Right cardiac atrium (tissue), 5 donors: Measurements from ENCODE around the gene CELF5. TPM values are rescaled to one million over a fixed set of nuclear protein-coding genes. Genes with fewer than 3 reads are reported as not detected.
"Not testable (repeated sequence)": the region's sequence is repeated elsewhere in the genome, so short reads cannot be mapped to it uniquely, and the experiment has no call there.

Experiments
- ATAC-seq, 2 donors: fragments of 200-7000 bp; cut with Tn5 transposase; one replicate each; pipeline versions ENCODE4 v1.8.0 to v1.9.1; 2020; ENCODE audit warnings: moderate library complexity in 2 of 2, mild to moderate bottlenecking in 1 of 2
- DNase-seq, 3 donors: peaks; one replicate each; pipeline ENCODE4 v3.0.0-alpha.2; 2020
- H3K27ac ChIP-seq: one replicate; pipeline ENCODE4 v1.5.1; 2013; ENCODE audit warnings: mild to moderate bottlenecking, low read length, control low read depth, moderate library complexity
- H3K27me3 ChIP-seq: one replicate; pipeline ENCODE4 v1.6.1; 2013; ENCODE audit not compliant: control insufficient read depth, insufficient read depth
- H3K4me1 ChIP-seq: one replicate; pipeline ENCODE4 v1.6.1; 2013; ENCODE audit warnings: low read length; ENCODE audit not compliant: control insufficient read depth, insufficient read depth
- H3K4me3 ChIP-seq: one replicate; pipeline ENCODE4 v1.5.1; 2013; ENCODE audit warnings: low read length, control low read depth
- H3K9me3 ChIP-seq: one replicate; pipeline ENCODE4 v1.6.1; 2013; ENCODE audit warnings: low read length; ENCODE audit not compliant: control insufficient read depth
- WGBS: extraction: QIAGEN DNeasy Blood & Tissue Kit; methylation state at CpG from one replicate; pipeline ENCODE4 v1.1.7; 2013; 5-methylcytosine and 5-hydroxymethylcytosine counted together
- intact Hi-C, 4 donors: fragments of 100-400 bp; cut with DNase I; formaldehyde crosslinking; loops; one replicate each; pipeline versions ENCODE4 v1.11.0 to v1.14.0; 2022 to 2023
- polyA plus RNA-seq: library from polyadenylated mRNA; stranded (reverse); fragments of 200-250 nt; gene quantifications from one replicate; pipeline ENCODE4 v1.2.3, GENCODE V29; 2013
- total RNA-seq, 4 donors: library from RNA; stranded (reverse); fragmentation: NEBNext Ultra II Directional; extraction: Animal tissue kit (Norgen Biotek cat#: 25700); gene quantifications; one replicate each; pipeline ENCODE4 v1.2.1, GENCODE V29; 2021
- donor health status: healthy with polysubstance abuse.
- donor health status: DM: no; HTN: yes; CAD: no.
- donor health status: DM: no; HTN: no; CAD: no.
- donor health status: DM: no; HTN: yes; CAD: no; lungs with severe emphysema.
- donor health status: DM: yes; HTN: yes; CAD: no.

The CELF5 gene
- total and polyA plus RNA-seq, 5 donors, result 0.14 to 0.20 TPM; not detected in 3

DNA sequence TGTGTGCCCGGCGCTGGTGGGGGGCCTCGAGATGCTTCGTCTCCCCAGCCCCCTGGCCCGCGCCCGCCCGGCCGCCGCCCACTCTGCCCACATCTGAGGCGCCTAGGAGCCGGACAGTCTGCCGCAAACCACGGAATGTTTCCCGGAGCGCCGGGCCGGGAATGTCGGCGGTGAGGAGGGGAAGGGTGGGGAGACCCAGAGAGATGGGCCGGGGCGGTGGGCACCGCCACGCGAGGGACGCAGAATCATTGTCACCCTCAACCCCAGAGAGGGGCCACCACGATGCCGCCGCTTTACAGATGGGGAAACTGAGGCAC, 95.9 kb downstream of the CELF5 start:
- ATAC-seq (no peak), DNase-seq (peak in 1 of 3 donors; percentile 33)
- Histone ChIP-seq H3K9me3 (no peaks in the 10 kb centered on the region), H3K27ac (no peak overlapping the region), H3K27me3 (no peaks in the 10 kb centered on the region), H3K4me3 (no peak overlapping the region), H3K4me1 (no peaks in the 10 kb centered on the region)
- 65% methylated on average over 29 of the region's 29 CpGs for WGBS
- intact Hi-C loops, result no loop called here

DNA sequence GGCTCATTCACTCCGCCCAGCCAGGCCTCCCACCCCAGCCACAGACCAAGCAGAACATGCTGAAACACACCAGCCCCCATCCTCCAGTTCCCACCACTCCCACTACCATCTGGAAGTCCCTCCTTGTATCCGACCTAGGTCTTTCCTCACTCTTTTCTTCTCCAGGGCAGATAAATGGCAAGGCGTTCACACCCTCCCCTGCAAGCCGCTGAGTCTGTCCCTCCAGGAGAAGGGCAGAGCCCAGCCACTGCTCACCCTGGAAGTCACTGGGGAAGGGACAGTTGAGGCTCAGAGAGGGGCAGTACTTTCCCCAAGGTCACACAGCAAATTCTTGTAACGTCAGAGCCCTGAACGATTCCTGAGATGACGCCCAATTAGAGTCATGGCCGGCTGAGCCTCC, 96.4 kb downstream of the CELF5 start:
- H3K9me3 ChIP-seq, result no peaks in the 10 kb centered on the region
- intact Hi-C loops, result no loop called here
- no peaks in the 10 kb centered on the region for H3K4me1 ChIP-seq
- ATAC-seq (no peak), DNase-seq (no peak)
- no peak overlapping the region for H3K4me3 ChIP-seq
- no peaks in the 10 kb centered on the region for H3K27me3 ChIP-seq
- no peak overlapping the region for H3K27ac ChIP-seq
- WGBS, result 63% methylated on average over 8 of the region's 8 CpGs

DNA sequence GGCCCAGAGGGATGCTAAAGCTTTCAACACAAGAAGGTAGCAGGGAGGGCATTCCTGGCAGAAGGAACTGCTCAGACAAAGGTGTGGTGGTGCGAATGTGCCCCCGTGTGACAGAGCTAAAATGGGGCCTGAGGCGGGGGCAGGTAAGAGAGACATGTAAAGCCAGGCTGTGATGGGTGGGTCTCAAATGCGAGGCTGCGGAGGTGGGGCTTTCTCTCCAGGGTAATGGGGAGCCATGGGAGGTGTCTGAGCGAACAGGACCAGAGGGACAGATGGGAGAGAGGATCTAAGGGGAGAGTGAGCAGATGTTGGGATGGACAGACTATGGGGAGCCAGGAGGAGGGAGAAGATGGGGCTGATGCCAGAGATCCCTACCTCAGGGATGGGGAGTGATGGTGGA, 97.2 kb downstream of the CELF5 start:
- H3K4me1 ChIP-seq, result no peaks in the 10 kb centered on the region
- no peaks in the 10 kb centered on the region for H3K9me3 ChIP-seq
- H3K27ac ChIP-seq, result no peak overlapping the region
- H3K27me3 ChIP-seq, result no peaks in the 10 kb centered on the region
- WGBS, result 72% methylated on average over 6 of the region's 6 CpGs
- no peak overlapping the region for H3K4me3 ChIP-seq
- DNase-seq (peak in 1 of 3 donors; percentile 10), ATAC-seq (no peak)
- intact Hi-C loops, result no loop called here

DNA sequence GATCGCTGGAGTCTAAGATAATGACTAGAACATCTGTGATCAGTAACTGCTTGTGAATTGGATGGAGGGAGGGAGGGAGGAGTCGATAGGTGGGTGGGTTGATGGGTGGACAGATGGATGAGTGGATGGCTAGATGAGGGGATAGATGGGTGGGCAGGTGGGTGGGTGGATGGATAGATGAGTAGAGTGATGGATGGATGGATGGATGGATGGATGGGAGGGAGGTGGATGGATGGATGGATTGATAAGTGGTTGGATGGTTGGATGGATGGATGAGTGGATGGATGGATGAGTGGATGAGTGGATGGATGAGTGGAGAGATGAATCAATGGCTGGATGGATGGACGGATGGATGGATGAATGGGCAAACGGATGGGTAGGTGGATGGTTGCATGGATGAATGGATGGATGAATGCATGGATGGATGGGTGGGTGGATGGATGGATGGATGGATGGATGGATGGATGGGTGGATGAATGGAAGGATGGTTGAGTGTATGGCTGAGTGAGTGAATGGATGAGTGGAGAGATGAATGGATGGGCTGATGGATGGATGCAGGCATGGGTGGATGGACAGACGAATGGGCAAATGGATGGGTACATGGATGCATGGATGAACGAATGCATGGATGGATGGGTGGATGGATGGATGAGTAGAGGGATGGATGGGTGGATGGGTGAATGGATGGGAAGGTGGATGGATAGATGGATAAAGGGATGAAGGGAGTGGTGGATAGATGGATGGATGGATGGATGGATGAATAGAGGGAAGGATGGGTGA, 97.9 kb downstream of the CELF5 start:
- Histone ChIP-seq H3K4me3 (no peak overlapping the region), H3K4me1 (no peaks in the 10 kb centered on the region), H3K27me3 (no peaks in the 10 kb centered on the region), H3K27ac (no peak overlapping the region), H3K9me3 (no peaks in the 10 kb centered on the region)
- DNase-seq, result no peak
- WGBS, result 81% methylated on average over 6 of the region's 6 CpGs
- ATAC-seq, result no peak
- intact Hi-C loops, result no loop called here

DNA sequence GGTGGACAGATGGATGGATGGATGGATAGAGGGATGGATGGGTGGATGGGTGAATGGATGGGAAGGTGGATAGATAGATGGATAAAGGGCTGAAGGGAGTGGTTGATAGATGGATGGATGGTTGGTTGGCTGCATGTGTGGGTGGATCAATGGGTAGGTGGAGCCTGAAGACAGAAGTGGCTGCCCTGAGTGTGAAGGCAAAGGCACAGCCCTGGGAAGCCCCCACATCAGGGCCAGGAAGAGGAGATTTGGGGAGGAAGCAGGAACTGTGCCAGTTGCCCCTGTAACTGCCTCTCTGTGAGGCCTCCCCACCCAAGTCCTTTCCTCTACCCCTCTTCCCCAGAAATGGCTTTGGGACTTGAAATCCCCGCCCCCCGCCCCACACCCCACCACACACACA, 98.6 kb downstream of the CELF5 start:
- no peak for ATAC-seq
- H3K4me1 ChIP-seq, result no peaks in the 10 kb centered on the region

DNA sequence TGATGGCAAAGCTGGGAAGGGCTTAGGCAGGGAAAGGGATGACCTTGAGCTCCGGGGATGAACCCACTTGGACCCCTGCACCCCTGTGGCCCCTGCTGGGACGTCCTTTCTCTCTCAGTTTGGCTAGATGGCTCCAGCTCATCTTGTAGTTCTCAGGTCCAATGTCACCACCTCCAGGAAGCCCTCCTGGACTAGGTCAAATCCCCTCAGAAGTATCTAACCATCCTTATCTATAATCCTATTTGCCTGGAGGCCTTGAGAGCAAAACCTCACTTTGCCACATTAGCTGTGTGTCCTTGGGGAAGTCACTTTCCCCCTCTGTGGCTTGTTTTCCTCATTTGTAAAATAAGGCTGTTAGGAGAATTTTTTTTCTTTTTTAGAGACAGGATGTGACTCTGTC, 99.2 kb downstream of the CELF5 start:
- no peaks in the 10 kb centered on the region for H3K9me3 ChIP-seq
- no peaks in the 10 kb centered on the region for H3K27me3 ChIP-seq
- no peak overlapping the region for H3K4me3 ChIP-seq
- ATAC-seq, result no peak
- no peak for DNase-seq
- H3K4me1 ChIP-seq, result no peaks in the 10 kb centered on the region
- no peak overlapping the region for H3K27ac ChIP-seq
- WGBS, result 53% methylated on average over 2 of the region's 2 CpGs
- intact Hi-C loops, result loop anchor here in 2 of 4 donors (2.0 kb wide), 1 partner anchor 149 kb away; no protein-coding TSS in a partner anchor

More for the DNA sequence above, 98.6 kb downstream of the CELF5 start:
- DNase-seq, result no peak
- Histone ChIP-seq H3K27me3 (no peaks in the 10 kb centered on the region), H3K9me3 (no peaks in the 10 kb centered on the region), H3K4me3 (no peak overlapping the region), H3K27ac (no peak overlapping the region)
- WGBS, result 53% methylated on average over 2 of the region's 2 CpGs
- intact Hi-C loops, result no loop called here

DNA sequence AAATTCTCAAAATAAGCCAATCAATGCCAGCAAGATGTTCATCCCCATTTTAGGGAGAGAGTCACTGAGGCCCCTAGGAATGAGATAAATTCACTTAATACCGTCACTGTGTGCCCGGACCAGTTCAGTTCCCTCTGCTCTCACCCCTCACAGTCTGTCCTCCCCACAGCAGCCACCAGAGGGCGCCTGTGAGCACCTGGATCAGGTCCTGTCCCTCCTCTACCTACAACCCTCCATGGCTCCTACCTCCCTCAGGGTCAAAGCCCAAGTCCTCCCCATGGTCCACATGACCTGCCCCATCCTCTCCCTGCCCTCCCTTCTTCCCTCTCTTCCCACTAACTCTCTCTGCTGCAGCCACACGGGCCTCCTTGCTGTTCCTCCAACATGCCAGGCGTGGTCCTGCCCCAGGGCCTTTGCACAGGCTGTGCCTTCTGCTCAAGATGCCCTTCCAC, 100.0 kb downstream of the CELF5 start:
- intact Hi-C loops, result loop anchor here in 2 of 4 donors (2.0 kb wide), 1 partner anchor 148 kb away; no protein-coding TSS in a partner anchor
- Histone ChIP-seq H3K27ac (no peak overlapping the region), H3K27me3 (no peaks in the 10 kb centered on the region), H3K4me3 (no peak overlapping the region), H3K9me3 (no peaks in the 10 kb centered on the region), H3K4me1 (no peaks in the 10 kb centered on the region)
- ATAC-seq (peak; percentile 31 to 53), DNase-seq (peak; percentile 61 to 81 (median 81))
- 46% methylated on average over 5 of the region's 5 CpGs for WGBS

DNA sequence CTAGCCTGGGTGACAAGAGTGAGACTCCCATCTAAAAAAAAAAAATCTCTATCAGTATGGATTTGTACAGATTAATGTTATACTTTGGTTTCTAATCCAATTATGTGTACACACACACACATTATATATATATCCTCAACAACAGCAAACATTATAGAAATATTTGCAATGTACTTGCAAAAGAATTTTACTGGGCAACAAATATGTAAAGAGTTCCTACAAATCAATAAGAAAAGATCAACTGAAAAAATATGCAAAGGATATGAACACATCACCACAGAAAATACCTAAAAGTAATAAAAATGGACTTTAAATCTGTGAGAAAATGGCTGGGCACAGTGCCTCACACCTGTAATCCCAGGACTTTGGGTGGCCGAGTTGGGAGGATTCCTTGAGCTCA, 101.0 kb downstream of the CELF5 start:
- H3K27ac ChIP-seq, result no peak overlapping the region
- ATAC-seq (no peak), DNase-seq (no peak)
- intact Hi-C loops, result loop anchor here in 3 of 4 donors (2.0 to 5.0 kb wide), 3 partner anchors 107 to 147 kb away; no protein-coding TSS in a partner anchor
- no peaks in the 10 kb centered on the region for H3K9me3 ChIP-seq
- H3K4me3 ChIP-seq, result no peak overlapping the region
- WGBS, result 93% methylated on average over 1 of the region's 1 CpG
- H3K27me3 ChIP-seq, result no peaks in the 10 kb centered on the region
- no peaks in the 10 kb centered on the region for H3K4me1 ChIP-seq

DNA sequence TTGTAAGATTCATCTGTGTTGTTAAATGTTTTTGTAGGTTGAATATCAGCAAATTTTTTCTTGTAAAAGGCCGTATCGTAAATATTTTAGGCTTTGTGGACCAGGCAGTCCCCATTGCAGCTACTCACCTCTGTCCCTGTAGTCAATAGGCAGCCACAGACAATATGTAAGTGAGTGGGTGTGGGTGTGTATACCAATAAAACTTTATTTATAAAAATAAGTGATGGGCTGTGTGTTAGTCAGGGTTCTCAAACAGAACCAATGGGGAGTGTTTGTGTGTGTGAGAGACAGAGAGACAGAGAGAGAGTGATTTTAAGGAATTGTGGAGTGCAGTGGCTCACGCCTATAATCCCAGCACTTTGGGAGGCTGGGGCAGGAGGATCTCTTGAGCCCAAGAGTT, 104.3 kb downstream of the CELF5 start:
- no peak overlapping the region for H3K4me3 ChIP-seq
- DNase-seq, result no peak
- intact Hi-C loops, result loop anchor here in 2 of 4 donors (5.0 kb wide), 2 partner anchors 104 to 144 kb away; no protein-coding TSS in a partner anchor
- ATAC-seq, result no peak
- H3K4me1 ChIP-seq, result no peaks in the 10 kb centered on the region
- no peaks in the 10 kb centered on the region for H3K9me3 ChIP-seq
- no peak overlapping the region for H3K27ac ChIP-seq
- 94% methylated on average over 3 of the region's 3 CpGs for WGBS
- no peaks in the 10 kb centered on the region for H3K27me3 ChIP-seq

DNA sequence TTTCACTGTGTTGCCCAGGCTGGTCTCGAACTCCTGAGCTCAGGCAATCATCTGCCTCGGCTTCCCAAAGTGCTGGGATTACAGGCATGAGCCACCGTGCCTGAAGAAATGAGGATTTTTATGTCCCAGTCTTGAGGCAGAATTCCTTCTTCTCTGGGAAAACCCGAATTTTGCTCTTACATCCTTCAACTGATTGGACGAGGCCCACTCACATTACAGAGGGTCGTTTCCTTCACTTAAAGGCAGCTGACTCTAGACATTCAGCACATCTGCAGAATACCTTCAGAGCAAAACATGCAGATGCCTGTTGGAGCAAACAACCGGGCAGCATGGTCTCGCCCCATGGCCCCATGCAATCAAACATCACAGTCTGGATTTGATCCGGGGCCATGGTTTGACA, 105.6 kb downstream of the CELF5 start:
- no peak for ATAC-seq
- Histone ChIP-seq H3K4me3 (no peak overlapping the region), H3K27me3 (no peaks in the 10 kb centered on the region), H3K27ac (no peak overlapping the region), H3K4me1 (no peaks in the 10 kb centered on the region), H3K9me3 (no peaks in the 10 kb centered on the region)
- peak in 1 of 3 donors; percentile 28 for DNase-seq
- 80% methylated on average over 9 of the region's 9 CpGs for WGBS
- intact Hi-C loops, result no loop called here

DNA sequence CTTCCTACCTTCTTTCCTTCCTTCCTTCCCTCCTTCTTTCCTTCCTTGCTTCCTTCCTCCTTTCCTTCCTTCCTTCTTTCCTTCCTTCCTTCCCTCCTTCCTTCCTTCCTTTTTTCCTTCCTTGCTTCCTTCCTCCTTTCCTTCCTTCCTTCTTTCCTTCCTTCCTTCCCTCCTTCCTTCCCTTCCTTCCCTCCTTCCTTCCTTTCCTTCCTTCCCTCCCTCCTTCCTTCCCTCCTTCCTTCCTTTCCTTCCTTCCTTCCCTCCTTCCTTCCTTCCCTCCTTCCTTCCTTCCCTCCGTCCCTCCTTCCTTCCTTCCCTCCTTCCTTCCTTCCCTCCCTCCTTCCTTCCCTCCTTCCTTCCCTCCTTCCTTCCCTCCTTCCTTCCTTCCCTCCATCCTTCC, 107.8 kb downstream of the CELF5 start:
- H3K4me1 ChIP-seq, result peaks cover 13% of the 10 kb centered on the region
- 74% methylated on average over 1 of the region's 1 CpG for WGBS
- intact Hi-C loops, ATAC-seq, H3K9me3 ChIP-seq, DNase-seq, H3K27ac ChIP-seq, H3K27me3 ChIP-seq, H3K4me3 ChIP-seq: not testable (repeated sequence)
